ENCODE measurements around the gene WFDC6. TPM values are rescaled to one million over a fixed set of nuclear protein-coding genes. Genes with fewer than 3 reads are reported as not detected.
"Not testable (repeated sequence)": the region's sequence is repeated elsewhere in the genome, so short reads cannot be mapped to it uniquely, and the experiment has no call there.

Gene WFDC6
- total RNA-seq, 2 experiments from 2014 or later: not detected

DNA sequence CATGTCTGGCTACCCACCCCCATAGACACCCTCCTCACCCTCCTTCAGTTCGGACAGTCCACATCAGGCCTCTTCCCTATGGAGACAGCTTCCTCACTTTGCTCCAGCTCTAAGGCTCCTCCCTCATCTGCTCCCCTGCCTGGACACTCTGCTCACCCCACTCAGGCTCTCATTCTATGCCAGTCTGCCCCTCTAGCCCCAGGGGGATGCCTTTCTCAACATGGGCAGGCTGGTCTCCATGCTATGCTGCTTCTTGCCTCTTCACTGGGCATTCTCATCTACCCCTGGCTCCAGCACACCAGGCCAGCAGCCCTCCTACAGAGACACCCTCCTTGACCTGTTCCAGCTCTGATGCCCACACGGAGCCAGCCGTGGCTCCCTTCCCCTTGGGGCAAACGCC, 39.9 kb upstream of the WFDC6 start, which contains the start of gene WFDC8:
Gene WFDC8 (minus strand): TSS at position 101 of the 400 bp plus-strand sequence. CDS start 37 bp downstream, at position 64.
- TF ChIP-seq, protein P1, sequence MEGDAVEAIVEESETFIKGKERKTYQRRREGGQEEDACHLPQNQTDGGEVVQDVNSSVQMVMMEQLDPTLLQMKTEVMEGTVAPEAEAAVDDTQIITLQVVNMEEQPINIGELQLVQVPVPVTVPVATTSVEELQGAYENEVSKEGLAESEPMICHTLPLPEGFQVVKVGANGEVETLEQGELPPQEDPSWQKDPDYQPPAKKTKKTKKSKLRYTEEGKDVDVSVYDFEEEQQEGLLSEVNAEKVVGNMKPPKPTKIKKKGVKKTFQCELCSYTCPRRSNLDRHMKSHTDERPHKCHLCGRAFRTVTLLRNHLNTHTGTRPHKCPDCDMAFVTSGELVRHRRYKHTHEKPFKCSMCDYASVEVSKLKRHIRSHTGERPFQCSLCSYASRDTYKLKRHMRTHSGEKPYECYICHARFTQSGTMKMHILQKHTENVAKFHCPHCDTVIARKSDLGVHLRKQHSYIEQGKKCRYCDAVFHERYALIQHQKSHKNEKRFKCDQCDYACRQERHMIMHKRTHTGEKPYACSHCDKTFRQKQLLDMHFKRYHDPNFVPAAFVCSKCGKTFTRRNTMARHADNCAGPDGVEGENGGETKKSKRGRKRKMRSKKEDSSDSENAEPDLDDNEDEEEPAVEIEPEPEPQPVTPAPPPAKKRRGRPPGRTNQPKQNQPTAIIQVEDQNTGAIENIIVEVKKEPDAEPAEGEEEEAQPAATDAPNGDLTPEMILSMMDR (IDR thresholded peaks at IDR 0.05): no peak
- ATAC-seq (no peak), DNase-seq (no peak)
- Mint-ChIP-seq H3K9me3 (no peaks in the 10 kb centered on the region), H3K36me3 (ENCODE audit: low read depth) (no peaks in the 10 kb centered on the region), H3K27me3 (peaks cover 15% of the 10 kb centered on the region), H3K27ac (no peak within 1 kb of the TSS), H3K4me1 (ENCODE audit: low read depth) (no peaks in the 10 kb centered on the region), H3K4me3 (no peak within 1 kb of the TSS)
- CTCF ChIA-PET: interaction anchor here (1.0 to 2.2 kb wide), 2 partner anchors 16 to 192 kb away, joined by 3 to 8 read pairs; no protein-coding TSS in a partner anchor
- intact Hi-C loops (cut with micrococcal nuclease): no loop called here
- POLR2A ChIA-PET: no interaction called here

DNA sequence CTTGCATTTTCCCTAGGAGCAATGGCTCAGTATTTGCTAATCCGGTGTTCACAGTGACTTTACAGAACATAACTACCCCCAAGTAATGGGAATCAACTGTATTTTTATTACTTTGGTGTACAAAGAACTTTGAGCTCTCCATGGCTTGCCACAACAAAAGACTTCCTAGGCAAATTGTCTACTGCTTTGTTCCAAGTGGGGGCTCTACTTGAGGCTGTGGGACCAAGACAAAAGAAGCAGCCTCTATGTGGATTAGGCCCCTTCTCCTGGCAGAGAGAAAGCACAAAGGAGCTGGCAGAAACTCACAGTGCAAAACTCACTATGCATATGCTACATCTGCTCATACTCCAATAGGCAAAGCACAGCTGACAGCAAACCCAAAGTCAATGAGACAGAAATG, 38.9 kb upstream of the WFDC6 start:
- TF ChIP-seq, protein P1 (IDR thresholded peaks at IDR 0.05): no peak
- CTCF ChIA-PET: interaction anchor here (0.6 to 2.2 kb wide), 2 partner anchors 81 to 193 kb away, joined by 3 to 8 read pairs; no protein-coding TSS in a partner anchor
- ATAC-seq: no peak
- no peaks in the 10 kb centered on the region for H3K9me3 Mint-ChIP-seq
- POLR2A ChIA-PET: no interaction called here
- intact Hi-C loops (cut with micrococcal nuclease): no loop called here
- H3K4me3 Mint-ChIP-seq: no peak overlapping the region
- DNase-seq: no peak
- H3K36me3 Mint-ChIP-seq (ENCODE audit: low read depth): no peaks in the 10 kb centered on the region
- H3K27ac Mint-ChIP-seq: no peak overlapping the region
- no peaks in the 10 kb centered on the region for H3K4me1 Mint-ChIP-seq (ENCODE audit: low read depth)
- peaks cover 13% of the 10 kb centered on the region for H3K27me3 Mint-ChIP-seq

DNA sequence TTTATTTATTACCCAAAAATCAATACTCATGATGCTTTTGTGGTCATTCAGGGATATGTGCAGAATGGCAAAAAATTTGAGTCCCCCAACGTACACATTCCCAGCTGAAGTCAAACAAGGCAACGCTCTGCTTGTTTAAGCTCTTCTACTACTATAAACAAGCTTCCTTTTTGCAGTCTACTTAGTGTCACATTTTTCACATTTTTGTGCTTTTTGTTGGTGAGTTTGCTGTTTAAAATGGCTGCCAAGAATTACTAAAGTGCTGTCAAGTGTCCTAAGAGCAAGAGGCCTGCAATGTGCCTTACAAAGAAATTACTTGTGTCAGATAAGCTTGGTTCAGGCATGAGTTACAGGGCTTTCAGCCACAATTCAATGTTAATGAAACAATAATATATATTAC, 37.7 kb upstream of the WFDC6 start:
- peaks cover 17% of the 10 kb centered on the region for H3K27me3 Mint-ChIP-seq
- intact Hi-C loops (cut with micrococcal nuclease): no loop called here

DNA sequence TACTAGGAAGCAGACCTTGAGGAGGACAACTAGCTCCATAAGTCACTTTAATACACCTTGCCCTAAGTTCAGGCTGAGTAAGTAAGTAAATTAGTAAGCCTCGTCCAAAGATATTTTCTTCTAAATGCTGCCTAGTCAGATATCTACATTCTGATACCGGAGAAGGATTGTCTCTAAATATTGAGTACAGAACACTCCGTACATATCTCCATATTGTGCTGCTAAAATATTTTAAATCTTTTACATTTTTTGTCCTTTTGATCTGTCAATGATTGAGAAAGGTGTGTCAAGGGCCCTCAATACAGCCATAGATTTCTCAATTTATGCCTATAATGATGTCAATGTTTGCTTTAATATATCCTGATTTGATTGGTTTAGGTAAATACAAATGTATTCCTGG, 36.6 kb upstream of the WFDC6 start:
- Mint-ChIP-seq H3K27me3 (peaks cover 18% of the 10 kb centered on the region), H3K27ac (no peak overlapping the region), H3K4me3 (no peak overlapping the region), H3K9me3 (no peaks in the 10 kb centered on the region), H3K36me3 (ENCODE audit: low read depth) (no peaks in the 10 kb centered on the region), H3K4me1 (ENCODE audit: low read depth) (no peaks in the 10 kb centered on the region)
- intact Hi-C loops (cut with micrococcal nuclease): no loop called here
- DNase-seq (no peak), ATAC-seq (no peak)
- CTCF ChIA-PET: no interaction called here
- POLR2A ChIA-PET: no interaction called here
- TF ChIP-seq, protein P1 (IDR thresholded peaks at IDR 0.05): no peak

More for the DNA sequence above, 37.7 kb upstream of the WFDC6 start:
- H3K4me1 Mint-ChIP-seq (ENCODE audit: low read depth): no peaks in the 10 kb centered on the region
- H3K4me3 Mint-ChIP-seq: no peak overlapping the region
- no peaks in the 10 kb centered on the region for H3K36me3 Mint-ChIP-seq (ENCODE audit: low read depth)
- TF ChIP-seq, protein P1 (IDR thresholded peaks at IDR 0.05): no peak
- DNase-seq (no peak), ATAC-seq (no peak)
- POLR2A ChIA-PET: no interaction called here
- no peaks in the 10 kb centered on the region for H3K9me3 Mint-ChIP-seq
- no peak overlapping the region for H3K27ac Mint-ChIP-seq
- CTCF ChIA-PET: no interaction called here

DNA sequence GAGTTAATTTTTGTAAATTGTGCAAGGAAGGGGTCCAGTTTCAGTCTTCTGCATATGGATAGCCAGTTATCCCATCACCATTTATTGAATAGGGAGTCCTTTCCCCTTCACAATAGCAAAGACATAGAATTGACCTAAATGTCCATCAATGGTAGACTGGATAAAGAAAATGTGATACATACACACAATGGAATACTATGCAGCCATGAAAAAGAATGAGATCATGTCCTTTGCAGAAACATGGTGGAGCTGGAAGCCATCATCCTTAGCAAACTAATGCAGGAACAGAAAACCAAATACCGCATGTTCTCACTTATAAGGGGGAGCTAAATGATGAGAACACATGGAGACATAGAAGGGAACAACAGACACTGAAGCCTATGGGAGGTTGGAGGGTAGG, 30.4 kb upstream of the WFDC6 start:
- H3K4me3 Mint-ChIP-seq; POLR2A ChIA-PET; DNase-seq; H3K27ac Mint-ChIP-seq; ATAC-seq; H3K9me3 Mint-ChIP-seq; H3K36me3 Mint-ChIP-seq (ENCODE audit: low read depth); H3K4me1 Mint-ChIP-seq (ENCODE audit: low read depth); CTCF ChIA-PET; intact Hi-C loops (cut with micrococcal nuclease): not testable (repeated sequence)
- H3K27me3 Mint-ChIP-seq: peaks cover 18% of the 10 kb centered on the region
